CD4-positive, alpha-beta memory T cell (primary cell): Measurements from ENCODE around the gene CACNA1E. TPM values are rescaled to one million over a fixed set of nuclear protein-coding genes. Genes with fewer than 3 reads are reported as not detected.

ENCODE experiments used
- CTCF ChIA-PET: fragments of 350-600 bp; sonication (Branson Sonifier 250); formaldehyde crosslinking; loops from one replicate; lab custom pipeline; 2021; ENCODE audit warnings: inconsistent platforms; ENCODE audit not compliant: partially characterized antibody; lab: Charles Lee
- POLR2A ChIA-PET: fragments of 350-600 bp; sonication (Branson Sonifier 250); formaldehyde crosslinking; loops from one replicate; lab custom pipeline; 2021; ENCODE audit not compliant: partially characterized antibody; lab: Charles Lee
- DNase-seq, 5 donors: peaks; one replicate each; pipeline versions ENCODE4 v3.0.0 to v3.0.0-alpha.2; 2020 to 2022; ENCODE audit warnings: mixed read lengths in 1 of 5
- H3K27ac ChIP-seq: one replicate; pipeline ENCODE4 v1.7.0; 2013; ENCODE audit warnings: low read depth, low read length
- H3K27me3 ChIP-seq: 2 replicates; pipeline ENCODE4 v1.7.0; 2013; ENCODE audit warnings: mild to moderate bottlenecking, low read length, moderate library complexity; ENCODE audit not compliant: insufficient read depth
- H3K36me3 ChIP-seq: 2 replicates; pipeline ENCODE4 v1.7.0; 2013; ENCODE audit warnings: mild to moderate bottlenecking, low read length, moderate library complexity; ENCODE audit not compliant: insufficient read depth
- H3K4me1 ChIP-seq: 2 replicates; pipeline ENCODE4 v1.7.0; 2013; ENCODE audit warnings: mild to moderate bottlenecking, low read length, moderate library complexity; ENCODE audit not compliant: insufficient read depth
- H3K4me3 ChIP-seq, 2 donors: one replicate each; pipeline ENCODE4 v1.7.0; 2013; ENCODE audit warnings: low read length in 2 of 2, mild to moderate bottlenecking in 1 of 2
- H3K9me3 ChIP-seq, 2 donors: one replicate each; pipeline ENCODE4 v1.7.0; 2013; ENCODE audit warnings: low read length in 2 of 2, control low read depth in 1 of 2; ENCODE audit not compliant: control insufficient read depth in 1 of 2
- H3K27ac Mint-ChIP-seq, 7 donors: one replicate each; pipeline ENCODE4 v1.8.0; 2020 to 2021; ENCODE audit warnings: mixed read lengths in 7 of 7, mild to moderate bottlenecking in 6 of 7, inconsistent platforms in 3 of 7, moderate library complexity in 3 of 7
- H3K27me3 Mint-ChIP-seq, 2 donors: one replicate each; pipeline ENCODE4 v1.8.0; 2020 to 2021; ENCODE audit warnings: mixed read lengths in 2 of 2
- H3K36me3 Mint-ChIP-seq, 2 donors: one replicate each; pipeline ENCODE4 v1.8.0; 2020 to 2021; ENCODE audit warnings: mixed read lengths in 2 of 2, inconsistent platforms in 1 of 2, mild to moderate bottlenecking in 1 of 2
- H3K4me1 Mint-ChIP-seq, 4 donors: one replicate each; pipeline ENCODE4 v1.8.0; 2020 to 2021; ENCODE audit warnings: mixed read lengths in 4 of 4, mild to moderate bottlenecking in 1 of 4
- H3K4me3 Mint-ChIP-seq, 8 donors: one replicate each; pipeline ENCODE4 v1.8.0; 2020 to 2021; ENCODE audit warnings: mixed read lengths in 8 of 8, mild to moderate bottlenecking in 7 of 8, moderate library complexity in 6 of 8, inconsistent platforms in 3 of 8
- H3K9me3 Mint-ChIP-seq, 8 donors: one replicate each; pipeline ENCODE4 v1.8.0; 2020 to 2021; ENCODE audit warnings: mixed read lengths in 8 of 8, mild to moderate bottlenecking in 5 of 8, inconsistent platforms in 3 of 8, moderate library complexity in 1 of 8
- intact Hi-C: fragments of 100-400 bp; cut with micrococcal nuclease; formaldehyde crosslinking; loops from one replicate; pipeline ENCODE4 v1.15.1; 2023
- polyA plus RNA-seq, 2 donors: library from polyadenylated mRNA; unstranded; fragments of 300-500 nt; fragmentation: Illumina TruSeq; gene quantifications; one replicate each; pipeline ENCODE4 v1.2.3, GENCODE V29; 2021
- total RNA-seq, 2 experiments: library from RNA; stranded (reverse); gene quantifications; one replicate each; pipeline ENCODE4 v1.2.3, GENCODE V29; 2021

Gene CACNA1E
- total and polyA plus RNA-seq, 4 experiments from 2014 or later = not detected

- intact Hi-C loops = no loop called here
- CTCF ChIA-PET = no interaction called here
- no peaks in the 10 kb centered on the region for H3K4me1 Mint-ChIP-seq
- no peaks in the 10 kb centered on the region for H3K36me3 Mint-ChIP-seq
- no peaks in the 10 kb centered on the region for H3K36me3 ChIP-seq
- H3K27me3 Mint-ChIP-seq = peaks cover 4% of the 10 kb centered on the region in 2 donors
- no peaks in the 10 kb centered on the region for H3K27me3 ChIP-seq
- H3K4me3 Mint-ChIP-seq = no peak overlapping the region
- H3K9me3 ChIP-seq = no peaks in the 10 kb centered on the region
- POLR2A ChIA-PET = no interaction called here
- H3K4me3 ChIP-seq = no peak overlapping the region
- no peak for DNase-seq
- H3K4me1 ChIP-seq = no peaks in the 10 kb centered on the region
- no peak overlapping the region for H3K27ac Mint-ChIP-seq
- peaks cover 0 to 2% (median 0%) of the 10 kb centered on the region in 8 donors for H3K9me3 Mint-ChIP-seq
- no peak overlapping the region for H3K27ac ChIP-seq
These were observed 177.3 kb downstream of the CACNA1E start for GRCh38 chr1:181660621-181661020.

- intact Hi-C loops = no loop called here
- Mint-ChIP-seq H3K4me1 (no peaks in the 10 kb centered on the region), H3K27me3 (peaks cover 4% of the 10 kb centered on the region in 2 donors), H3K9me3 (peaks cover 0 to 2% (median 0%) of the 10 kb centered on the region in 8 donors), H3K27ac (no peak overlapping the region), H3K36me3 (no peaks in the 10 kb centered on the region), H3K4me3 (no peak overlapping the region)
- Histone ChIP-seq H3K9me3 (no peaks in the 10 kb centered on the region), H3K36me3 (no peaks in the 10 kb centered on the region), H3K4me1 (no peaks in the 10 kb centered on the region), H3K27me3 (no peaks in the 10 kb centered on the region), H3K27ac (no peak overlapping the region), H3K4me3 (no peak overlapping the region)
- DNase-seq = no peak
- POLR2A ChIA-PET = no interaction called here
- CTCF ChIA-PET = no interaction called here
These were observed 178.3 kb downstream of the CACNA1E start for GRCh38 chr1:181661569-181661968.

- ChIA-PET CTCF (no interaction called here), POLR2A (no interaction called here)
- peaks cover 4 to 7% of the 10 kb centered on the region in 2 donors for H3K27me3 Mint-ChIP-seq
- no peaks in the 10 kb centered on the region for H3K36me3 Mint-ChIP-seq
- no peaks in the 10 kb centered on the region for H3K36me3 ChIP-seq
- H3K4me3 ChIP-seq = no peak overlapping the region
- peaks cover 0 to 2% (median 0%) of the 10 kb centered on the region in 8 donors for H3K9me3 Mint-ChIP-seq
- H3K27ac Mint-ChIP-seq = no peak overlapping the region
- no peaks in the 10 kb centered on the region for H3K9me3 ChIP-seq
- H3K4me3 Mint-ChIP-seq = no peak overlapping the region
- H3K4me1 ChIP-seq = no peaks in the 10 kb centered on the region
- no peak overlapping the region for H3K27ac ChIP-seq
- intact Hi-C loops = no loop called here
- no peaks in the 10 kb centered on the region for H3K4me1 Mint-ChIP-seq
- no peaks in the 10 kb centered on the region for H3K27me3 ChIP-seq
- no peak for DNase-seq
These were observed 179.3 kb downstream of the CACNA1E start for GRCh38 chr1:181662606-181663005.

- Mint-ChIP-seq H3K9me3 (peaks cover 0 to 2% (median 0%) of the 10 kb centered on the region in 8 donors), H3K36me3 (no peaks in the 10 kb centered on the region), H3K27ac (no peak overlapping the region), H3K4me3 (no peak overlapping the region), H3K27me3 (peaks cover 6 to 7% of the 10 kb centered on the region in 2 donors), H3K4me1 (no peaks in the 10 kb centered on the region)
- Histone ChIP-seq H3K36me3 (no peaks in the 10 kb centered on the region), H3K4me3 (no peak overlapping the region), H3K27ac (no peak overlapping the region), H3K27me3 (no peaks in the 10 kb centered on the region), H3K9me3 (no peaks in the 10 kb centered on the region), H3K4me1 (no peaks in the 10 kb centered on the region)
- CTCF ChIA-PET = no interaction called here
- POLR2A ChIA-PET = no interaction called here
- DNase-seq = no peak
- intact Hi-C loops = no loop called here
These were observed 181.2 kb downstream of the CACNA1E start for GRCh38 chr1:181664543-181664942.

- H3K9me3 ChIP-seq = no peaks in the 10 kb centered on the region
- no peak overlapping the region for H3K4me3 ChIP-seq
- no peaks in the 10 kb centered on the region for H3K27me3 ChIP-seq
- POLR2A ChIA-PET = no interaction called here
- Mint-ChIP-seq H3K4me3 (no peak overlapping the region), H3K9me3 (peaks cover 0 to 8% (median 3%) of the 10 kb centered on the region in 8 donors), H3K36me3 (no peaks in the 10 kb centered on the region), H3K27ac (no peak overlapping the region), H3K27me3 (peaks cover 16 to 17% of the 10 kb centered on the region in 2 donors), H3K4me1 (no peaks in the 10 kb centered on the region)
- DNase-seq = no peak
- H3K27ac ChIP-seq = no peak overlapping the region
- CTCF ChIA-PET = no interaction called here
- H3K4me1 ChIP-seq = no peaks in the 10 kb centered on the region
- intact Hi-C loops = no loop called here
- no peaks in the 10 kb centered on the region for H3K36me3 ChIP-seq
These were observed 185.9 kb downstream of the CACNA1E start for GRCh38 chr1:181669246-181669645.

- peaks cover 0 to 8% (median 3%) of the 10 kb centered on the region in 8 donors for H3K9me3 Mint-ChIP-seq
- H3K27me3 ChIP-seq = no peaks in the 10 kb centered on the region
- DNase-seq = no peak
- peaks cover 15 to 21% of the 10 kb centered on the region in 2 donors for H3K27me3 Mint-ChIP-seq
- no peaks in the 10 kb centered on the region for H3K36me3 Mint-ChIP-seq
- ChIA-PET POLR2A (no interaction called here), CTCF (no interaction called here)
- H3K4me1 Mint-ChIP-seq = no peaks in the 10 kb centered on the region
- intact Hi-C loops = loop anchor here (10.0 kb wide), 1 partner anchor 380 kb away; no protein-coding TSS in a partner anchor
- no peaks in the 10 kb centered on the region for H3K4me1 ChIP-seq
- H3K9me3 ChIP-seq = no peaks in the 10 kb centered on the region
- no peak overlapping the region for H3K27ac ChIP-seq
- H3K4me3 Mint-ChIP-seq = no peak overlapping the region
- no peak overlapping the region for H3K27ac Mint-ChIP-seq
- H3K4me3 ChIP-seq = no peak overlapping the region
- H3K36me3 ChIP-seq = no peaks in the 10 kb centered on the region
These were observed 191.3 kb downstream of the CACNA1E start for GRCh38 chr1:181674617-181675016.

- Histone ChIP-seq H3K27ac (no peak overlapping the region), H3K9me3 (no peaks in the 10 kb centered on the region), H3K4me3 (no peak overlapping the region), H3K4me1 (no peaks in the 10 kb centered on the region), H3K27me3 (no peaks in the 10 kb centered on the region), H3K36me3 (no peaks in the 10 kb centered on the region)
- peaks cover 15 to 21% of the 10 kb centered on the region in 2 donors for H3K27me3 Mint-ChIP-seq
- peaks cover 0 to 8% (median 3%) of the 10 kb centered on the region in 8 donors for H3K9me3 Mint-ChIP-seq
- intact Hi-C loops = loop anchor here (10.0 kb wide), 1 partner anchor 379 kb away; no protein-coding TSS in a partner anchor
- no peak overlapping the region for H3K4me3 Mint-ChIP-seq
- no peak overlapping the region for H3K27ac Mint-ChIP-seq
- H3K4me1 Mint-ChIP-seq = no peaks in the 10 kb centered on the region
- POLR2A ChIA-PET = no interaction called here
- H3K36me3 Mint-ChIP-seq = no peaks in the 10 kb centered on the region
- CTCF ChIA-PET = no interaction called here
- no peak for DNase-seq
These were observed 192.0 kb downstream of the CACNA1E start for GRCh38 chr1:181675091-181675917.
